GM19043 (cell line): Measurements from ENCODE around the gene CCDC158.
"Not testable (repeated sequence)": the region's sequence is repeated elsewhere in the genome, so short reads cannot be mapped to it uniquely, and the experiment has no call there.

ENCODE experiments used
- ATAC-seq: cut with Tn5 transposase; IDR thresholded peaks from one replicate; pipeline ENCODE4 v1.9.1; 2021; ENCODE audit warnings: low read depth; ENCODE audit not compliant: unreplicated experiment

Gene CCDC158

GRCh38 chr4:76430519-76431388, 9.8 kb upstream of the CCDC158 start:
- ATAC-seq: no peak

- ATAC-seq: no peak
These were observed 8.7 kb upstream of the CCDC158 start for GRCh38 chr4:76429636-76430035.

- no peak for ATAC-seq
These were observed 5.3 kb upstream of the CCDC158 start for GRCh38 chr4:76426272-76426671.

- not testable (repeated sequence) for ATAC-seq
These were observed 2.2 kb upstream of the CCDC158 start for GRCh38 chr4:76423159-76423558.

GRCh38 chr4:76420188-76420761, 666 bp downstream of the CCDC158 start:
- ATAC-seq: no peak

GRCh38 chr4:76410636-76411035, 10.3 kb downstream of the CCDC158 start:
- ATAC-seq: no peak

GRCh38 chr4:76407440-76408119, 13.4 kb downstream of the CCDC158 start:
- no peak for ATAC-seq

GRCh38 chr4:76406081-76406480, 14.9 kb downstream of the CCDC158 start:
- no peak for ATAC-seq

- no peak for ATAC-seq
These were observed 19.3 kb downstream of the CCDC158 start for GRCh38 chr4:76401654-76402053.

GRCh38 chr4:76388160-76388908, 32.6 kb downstream of the CCDC158 start:
- no peak for ATAC-seq

- no peak for ATAC-seq
These were observed 34.2 kb downstream of the CCDC158 start for GRCh38 chr4:76386566-76387305.

- ATAC-seq: no peak
These were observed 35.0 kb downstream of the CCDC158 start for GRCh38 chr4:76385974-76386373.

- no peak for ATAC-seq
These were observed 36.9 kb downstream of the CCDC158 start for GRCh38 chr4:76384052-76384451.

- ATAC-seq: no peak
These were observed 37.9 kb downstream of the CCDC158 start for GRCh38 chr4:76383001-76383400.

GRCh38 chr4:76381986-76382385, 39.0 kb downstream of the CCDC158 start:
- ATAC-seq: no peak

- no peak for ATAC-seq
These were observed 40.4 kb downstream of the CCDC158 start for GRCh38 chr4:76380561-76380960.

GRCh38 chr4:76377911-76378310, 43.0 kb downstream of the CCDC158 start:
- no peak for ATAC-seq

- ATAC-seq: no peak
These were observed 43.5 kb downstream of the CCDC158 start for GRCh38 chr4:76377481-76377901.

- no peak for ATAC-seq
These were observed 44.4 kb downstream of the CCDC158 start for GRCh38 chr4:76376534-76376933.

- no peak for ATAC-seq
These were observed 45.2 kb downstream of the CCDC158 start for GRCh38 chr4:76375703-76376102.
